Upper lobe of left lung (tissue), 6 donors: ENCODE results near the gene CCER1. TPM values are rescaled to one million over a fixed set of nuclear protein-coding genes. Genes with fewer than 3 reads are reported as not detected.

Experiments
- ATAC-seq, 2 donors: fragments of 200-7000 bp; cut with Tn5 transposase; one replicate each; pipeline ENCODE4 v1.9.1; 2022; ENCODE audit warnings: mild to moderate bottlenecking in 2 of 2, moderate library complexity in 2 of 2; ENCODE audit not compliant: low FRiP score in 2 of 2
- DNase-seq, 2 donors: peaks; one replicate each; pipeline ENCODE4 v3.0.0-alpha.2; 2019 to 2020
- H3K27ac ChIP-seq, 4 donors: fragments of 200-600 bp; sonication (generic); one replicate each; pipeline ENCODE4 v1.5.1; 2016 to 2019
- H3K27me3 ChIP-seq, 4 donors: fragments of 200-600 bp; sonication (generic); one replicate each; pipeline ENCODE4 v1.5.1; 2017 to 2019
- H3K36me3 ChIP-seq, 4 donors: fragments of 200-600 bp; sonication (generic); one replicate each; pipeline ENCODE4 v1.5.1; 2016 to 2019
- H3K4me1 ChIP-seq, 4 donors: fragments of 200-600 bp; sonication (generic); one replicate each; pipeline ENCODE4 v1.5.1; 2018 to 2019
- H3K4me3 ChIP-seq, 4 donors: fragments of 200-600 bp; sonication (generic); one replicate each; pipeline ENCODE4 v1.5.1; 2017 to 2019; ENCODE audit warnings: mild to moderate bottlenecking in 2 of 4, moderate library complexity in 1 of 4
- H3K9me3 ChIP-seq, 4 donors: fragments of 200-600 bp; sonication (generic); one replicate each; pipeline ENCODE4 v1.5.1; 2018 to 2019
- EP300 ChIP-seq, 4 donors: sonication (generic); formaldehyde crosslinking; IDR thresholded peaks; one replicate each; pipeline ENCODE4 v1.5.1; 2017; ENCODE audit warnings: antibody characterized with exemption in 4 of 4, control low read depth in 2 of 4
- POLR2A ChIP-seq, 4 donors: fragments of 450-650 bp; IDR thresholded peaks; one replicate each; pipeline ENCODE4 v1.5.1; 2016 to 2017; ENCODE audit warnings: antibody characterized with exemption in 4 of 4, mild to moderate bottlenecking in 2 of 4
- POLR2AphosphoS5 ChIP-seq, 2 donors: sonication (generic); formaldehyde crosslinking; IDR thresholded peaks; one replicate each; pipeline ENCODE4 v1.5.1; 2017; ENCODE audit warnings: antibody characterized with exemption in 2 of 2
- WGBS, 2 donors: methylation state at CpG; one replicate each; pipeline ENCODE4 v1.1.5; 2017 to 2018; 5-methylcytosine and 5-hydroxymethylcytosine counted together
- total RNA-seq, 6 donors: library from RNA; depleted of rRNA in 4 of 6; stranded (reverse); fragments of >200 nt in 4 of 6; gene quantifications; one replicate each; pipeline versions ENCODE4 v1.1.0 to v1.2.1, GENCODE V29; 2016 to 2021
- TF ChIP-seq, protein P1 (sequence below), 6 experiments: fragments of 450-650 bp in 4 of 6; fragments of 200-600 bp in 2 of 6; sonication (generic) in 2 of 6; IDR thresholded peaks; one replicate each; pipeline ENCODE4 v1.5.1; 2016 to 2019; ENCODE audit warnings: antibody characterized with exemption in 6 of 6
- donor health status: DM: no; HTN: no; CAD: no; lungs with moderate emphysema.
- donor health status: DM: no; HTN: yes; CAD: no; lungs with severe emphysema.

CCER1 gene
- total RNA-seq, result not detected

DNA sequence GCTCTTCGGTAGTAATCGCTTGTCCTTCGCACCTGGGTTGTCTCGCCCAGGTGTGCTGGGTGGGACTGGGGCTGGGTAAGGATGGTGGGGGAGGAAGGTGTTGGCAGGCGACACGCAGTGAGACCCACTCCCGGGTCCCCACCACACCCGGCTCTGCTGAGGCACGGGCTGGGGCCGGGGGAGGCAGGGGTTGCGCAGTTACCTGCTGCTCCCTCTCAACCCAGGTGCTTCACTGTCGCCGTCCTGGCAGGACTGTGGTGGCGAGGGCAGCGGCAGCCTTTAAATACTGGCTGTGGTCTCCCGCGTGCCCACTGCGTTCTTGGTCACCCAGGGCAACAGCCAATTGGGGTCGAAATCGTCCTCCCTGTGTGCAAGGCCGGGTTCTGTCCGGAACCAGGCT, at the start of gene CCER1:
Gene CCER1, minus strand, starts transcription at position 256 of the 400 bp plus-strand sequence. CDS start 434 bp downstream, outside the sequence.
- Histone ChIP-seq H3K4me1 (no peaks in the 10 kb centered on the region), H3K27me3 (no peaks in the 10 kb centered on the region), H3K9me3 (no peaks in the 10 kb centered on the region), H3K36me3 (no peaks in the 10 kb centered on the region), H3K27ac (no peak within 1 kb of the TSS), H3K4me3 (no peak within 1 kb of the TSS)
- TF ChIP-seq POLR2AphosphoS5 (IDR thresholded peaks at IDR 0.05), result no peak
- TF ChIP-seq, protein P1, sequence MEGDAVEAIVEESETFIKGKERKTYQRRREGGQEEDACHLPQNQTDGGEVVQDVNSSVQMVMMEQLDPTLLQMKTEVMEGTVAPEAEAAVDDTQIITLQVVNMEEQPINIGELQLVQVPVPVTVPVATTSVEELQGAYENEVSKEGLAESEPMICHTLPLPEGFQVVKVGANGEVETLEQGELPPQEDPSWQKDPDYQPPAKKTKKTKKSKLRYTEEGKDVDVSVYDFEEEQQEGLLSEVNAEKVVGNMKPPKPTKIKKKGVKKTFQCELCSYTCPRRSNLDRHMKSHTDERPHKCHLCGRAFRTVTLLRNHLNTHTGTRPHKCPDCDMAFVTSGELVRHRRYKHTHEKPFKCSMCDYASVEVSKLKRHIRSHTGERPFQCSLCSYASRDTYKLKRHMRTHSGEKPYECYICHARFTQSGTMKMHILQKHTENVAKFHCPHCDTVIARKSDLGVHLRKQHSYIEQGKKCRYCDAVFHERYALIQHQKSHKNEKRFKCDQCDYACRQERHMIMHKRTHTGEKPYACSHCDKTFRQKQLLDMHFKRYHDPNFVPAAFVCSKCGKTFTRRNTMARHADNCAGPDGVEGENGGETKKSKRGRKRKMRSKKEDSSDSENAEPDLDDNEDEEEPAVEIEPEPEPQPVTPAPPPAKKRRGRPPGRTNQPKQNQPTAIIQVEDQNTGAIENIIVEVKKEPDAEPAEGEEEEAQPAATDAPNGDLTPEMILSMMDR (IDR thresholded peaks at IDR 0.05), result no peak
- no peak for TF ChIP-seq EP300 (IDR thresholded peaks at IDR 0.05)
- TF ChIP-seq POLR2A (IDR thresholded peaks at IDR 0.05), result no peak
- peak in 1 of 2 donors; percentile 41 for ATAC-seq
- 94 to 99% methylated on average over 17 to 22 of the region's 22 CpGs for WGBS, 2 donors
- peak in 1 of 2 donors; percentile 69 for DNase-seq

DNA sequence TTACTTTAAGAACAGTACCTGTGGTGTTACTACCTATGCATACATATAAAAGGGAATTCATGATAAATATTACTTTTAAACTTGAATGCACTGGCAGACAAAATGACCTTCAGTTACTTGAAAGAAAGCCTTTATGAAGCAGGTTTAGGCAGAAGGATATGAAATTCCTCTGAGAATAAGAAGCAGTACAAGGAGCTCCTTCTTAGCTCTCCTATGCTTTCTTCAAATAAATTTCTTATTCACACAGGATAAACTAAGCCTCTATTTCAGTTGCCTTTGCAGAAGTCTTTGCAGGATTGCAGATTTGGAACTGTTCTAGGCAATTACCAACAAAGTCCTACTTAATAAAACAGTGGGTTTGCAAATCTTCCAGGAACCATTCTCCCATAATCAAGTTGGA, 48.8 kb upstream of the CCER1 start:
- DNase-seq (no peak), ATAC-seq (no peak)
- no peaks in the 10 kb centered on the region for H3K9me3 ChIP-seq
- TF ChIP-seq, protein P1 (IDR thresholded peaks at IDR 0.05), result no peak
- TF ChIP-seq POLR2A (IDR thresholded peaks at IDR 0.05) (no peak), POLR2AphosphoS5 (IDR thresholded peaks at IDR 0.05) (no peak), EP300 (IDR thresholded peaks at IDR 0.05) (no peak)
- H3K4me1 ChIP-seq, result no peaks in the 10 kb centered on the region
- no peak overlapping the region for H3K4me3 ChIP-seq
- H3K27ac ChIP-seq, result no peak overlapping the region
- no peaks in the 10 kb centered on the region for H3K27me3 ChIP-seq
- H3K36me3 ChIP-seq, result no peaks in the 10 kb centered on the region

DNA sequence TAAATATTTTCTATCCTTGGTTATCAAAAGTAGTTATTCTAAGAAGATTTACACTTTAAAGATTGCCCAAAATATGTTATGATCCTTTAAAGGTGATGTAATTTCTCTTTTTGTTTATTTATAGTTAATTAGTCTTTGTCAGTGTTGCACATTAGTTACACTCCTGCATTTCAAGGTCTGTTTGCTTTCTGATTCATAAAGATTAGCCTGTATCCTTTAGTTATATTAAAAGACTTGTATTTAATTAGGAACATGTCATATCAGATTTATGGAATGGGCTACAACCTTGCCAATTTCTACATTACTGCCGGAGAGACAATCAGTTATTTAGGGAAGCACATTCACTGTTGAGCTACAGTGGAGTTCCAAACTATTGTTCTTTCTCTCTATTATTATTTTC, 46.3 kb upstream of the CCER1 start:
- no peaks in the 10 kb centered on the region for H3K27me3 ChIP-seq
- no peaks in the 10 kb centered on the region for H3K9me3 ChIP-seq
- no peak overlapping the region for H3K27ac ChIP-seq
- H3K36me3 ChIP-seq, result no peaks in the 10 kb centered on the region
- no peak overlapping the region for H3K4me3 ChIP-seq
- ATAC-seq (no peak), DNase-seq (no peak)
- TF ChIP-seq EP300 (IDR thresholded peaks at IDR 0.05) (no peak), POLR2AphosphoS5 (IDR thresholded peaks at IDR 0.05) (no peak), POLR2A (IDR thresholded peaks at IDR 0.05) (no peak)
- TF ChIP-seq, protein P1 (IDR thresholded peaks at IDR 0.05), result no peak
- no peaks in the 10 kb centered on the region for H3K4me1 ChIP-seq
- whole genome bisulfite sequencing, 2 donors, result 56 to 63% methylated on average over 1 of the region's 1 CpG

DNA sequence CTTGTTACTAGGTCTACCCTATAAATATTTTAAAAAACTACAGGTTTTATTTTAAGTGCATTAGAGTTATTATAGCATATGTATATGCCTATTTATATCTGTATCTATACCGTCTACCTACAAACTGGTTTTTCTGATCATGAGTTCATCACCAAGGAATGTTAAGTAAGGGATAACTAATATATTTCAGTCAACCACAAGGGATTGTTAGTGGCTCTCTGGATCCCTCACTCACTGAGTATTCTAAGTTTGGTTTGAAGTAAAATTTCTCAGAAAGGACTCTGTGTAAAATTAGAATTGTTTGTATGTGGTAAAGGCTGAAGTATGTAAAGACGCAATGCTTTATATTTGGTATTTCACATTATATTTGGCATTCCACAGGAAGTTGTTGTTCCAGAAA, 45.0 kb upstream of the CCER1 start:
- Histone ChIP-seq H3K4me3 (no peak overlapping the region), H3K36me3 (no peaks in the 10 kb centered on the region), H3K9me3 (no peaks in the 10 kb centered on the region), H3K27me3 (no peaks in the 10 kb centered on the region), H3K4me1 (no peaks in the 10 kb centered on the region), H3K27ac (no peak overlapping the region)
- TF ChIP-seq, protein P1 (IDR thresholded peaks at IDR 0.05), result no peak
- no peak for TF ChIP-seq POLR2AphosphoS5 (IDR thresholded peaks at IDR 0.05)
- TF ChIP-seq POLR2A (IDR thresholded peaks at IDR 0.05), result no peak
- no peak for TF ChIP-seq EP300 (IDR thresholded peaks at IDR 0.05)
- DNase-seq, result no peak
- 75 to 83% methylated on average over 2 of the region's 2 CpGs for WGBS, 2 donors
- ATAC-seq, result no peak

DNA sequence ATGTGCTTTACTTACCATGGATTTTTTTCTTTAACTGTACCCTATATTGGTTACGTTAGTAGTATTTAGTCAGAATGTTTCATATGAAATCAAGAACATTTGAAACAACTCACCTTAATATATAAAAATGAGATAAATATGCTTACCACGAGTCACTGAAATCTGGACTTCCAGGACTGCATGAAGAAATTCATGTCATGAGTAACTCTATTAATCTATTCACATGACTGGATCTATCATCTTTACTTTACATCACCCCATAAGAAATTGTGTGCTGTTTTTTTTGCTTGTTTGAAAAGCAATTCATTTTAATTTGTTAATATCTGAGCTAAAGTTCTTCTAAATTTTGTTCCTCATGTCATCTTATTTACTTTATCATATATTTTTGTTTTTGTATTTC, 44.6 kb upstream of the CCER1 start:
- H3K4me1 ChIP-seq, result no peaks in the 10 kb centered on the region
- no peaks in the 10 kb centered on the region for H3K36me3 ChIP-seq
- TF ChIP-seq POLR2AphosphoS5 (IDR thresholded peaks at IDR 0.05), result no peak
- TF ChIP-seq, protein P1 (IDR thresholded peaks at IDR 0.05), result no peak
- no peak for TF ChIP-seq EP300 (IDR thresholded peaks at IDR 0.05)
- TF ChIP-seq POLR2A (IDR thresholded peaks at IDR 0.05), result no peak
- no peak for DNase-seq
- 90 to 94% methylated on average over 2 of the region's 2 CpGs for WGBS, 2 donors
- no peaks in the 10 kb centered on the region for H3K9me3 ChIP-seq
- no peak for ATAC-seq
- no peaks in the 10 kb centered on the region for H3K27me3 ChIP-seq
- H3K4me3 ChIP-seq, result no peak overlapping the region
- H3K27ac ChIP-seq, result no peak overlapping the region
